ENCODE results near the gene PRAME.

Gene PRAME

GRCh38 chr22:22554587-22555284, 4.3 kb downstream of the PRAME start:
- H3K4me1 ChIP-seq (ENCODE audit: control insufficient read depth, insufficient read depth, low read length), result no peaks in the 10 kb centered on the region
- H3K27me3 ChIP-seq (ENCODE audit: control insufficient read depth, insufficient read depth, low read length), result no peaks in the 10 kb centered on the region
- H3K9ac ChIP-seq (ENCODE audit: low read length), result no peak overlapping the region
- H3K4me3 ChIP-seq (ENCODE audit: low read length), result no peak overlapping the region
- H3K27ac ChIP-seq (ENCODE audit: low read depth, low read length), result no peak overlapping the region
- H3K36me3 ChIP-seq (ENCODE audit: control insufficient read depth, insufficient read depth, low read length), result no peaks in the 10 kb centered on the region

GRCh38 chr22:22553735-22554586, 5.1 kb downstream of the PRAME start:
- H3K27me3 ChIP-seq (ENCODE audit: control insufficient read depth, insufficient read depth, low read length), result no peaks in the 10 kb centered on the region
- H3K4me1 ChIP-seq (ENCODE audit: control insufficient read depth, insufficient read depth, low read length), result no peaks in the 10 kb centered on the region
- no peaks in the 10 kb centered on the region for H3K36me3 ChIP-seq (ENCODE audit: control insufficient read depth, insufficient read depth, low read length)
- H3K27ac ChIP-seq (ENCODE audit: low read depth, low read length), result no peak overlapping the region
- H3K4me3 ChIP-seq (ENCODE audit: low read length), result no peak overlapping the region
- H3K9ac ChIP-seq (ENCODE audit: low read length), result no peak overlapping the region

- H3K4me1 ChIP-seq (ENCODE audit: control insufficient read depth, insufficient read depth, low read length), result no peaks in the 10 kb centered on the region
- no peak overlapping the region for H3K4me3 ChIP-seq (ENCODE audit: low read length)
- H3K27me3 ChIP-seq (ENCODE audit: control insufficient read depth, insufficient read depth, low read length), result no peaks in the 10 kb centered on the region
- H3K36me3 ChIP-seq (ENCODE audit: control insufficient read depth, insufficient read depth, low read length), result no peaks in the 10 kb centered on the region
- H3K9ac ChIP-seq (ENCODE audit: low read length), result no peak overlapping the region
- H3K27ac ChIP-seq (ENCODE audit: low read depth, low read length), result no peak overlapping the region
These were observed 5.9 kb downstream of the PRAME start for GRCh38 chr22:22553141-22553540.

- H3K9ac ChIP-seq (ENCODE audit: low read length), result no peak overlapping the region
- no peak overlapping the region for H3K27ac ChIP-seq (ENCODE audit: low read depth, low read length)
- H3K27me3 ChIP-seq (ENCODE audit: control insufficient read depth, insufficient read depth, low read length), result no peaks in the 10 kb centered on the region
- H3K36me3 ChIP-seq (ENCODE audit: control insufficient read depth, insufficient read depth, low read length), result no peaks in the 10 kb centered on the region
- no peaks in the 10 kb centered on the region for H3K4me1 ChIP-seq (ENCODE audit: control insufficient read depth, insufficient read depth, low read length)
- no peak overlapping the region for H3K4me3 ChIP-seq (ENCODE audit: low read length)
These were observed 6.4 kb downstream of the PRAME start for GRCh38 chr22:22552630-22553029.

- Histone ChIP-seq H3K36me3 (ENCODE audit: control insufficient read depth, insufficient read depth, low read length) (no peaks in the 10 kb centered on the region), H3K27me3 (ENCODE audit: control insufficient read depth, insufficient read depth, low read length) (no peaks in the 10 kb centered on the region), H3K27ac (ENCODE audit: low read depth, low read length) (no peak overlapping the region), H3K4me3 (ENCODE audit: low read length) (no peak overlapping the region), H3K4me1 (ENCODE audit: control insufficient read depth, insufficient read depth, low read length) (no peaks in the 10 kb centered on the region), H3K9ac (ENCODE audit: low read length) (no peak overlapping the region)
These were observed 8.2 kb downstream of the PRAME start for GRCh38 chr22:22550789-22551434.

- Histone ChIP-seq H3K4me1 (ENCODE audit: control insufficient read depth, insufficient read depth, low read length) (no peaks in the 10 kb centered on the region), H3K36me3 (ENCODE audit: control insufficient read depth, insufficient read depth, low read length) (no peaks in the 10 kb centered on the region), H3K27ac (ENCODE audit: low read depth, low read length) (no peak overlapping the region), H3K27me3 (ENCODE audit: control insufficient read depth, insufficient read depth, low read length) (no peaks in the 10 kb centered on the region), H3K9ac (ENCODE audit: low read length) (no peak overlapping the region), H3K4me3 (ENCODE audit: low read length) (no peak overlapping the region)
These were observed 10.2 kb downstream of the PRAME start for GRCh38 chr22:22548910-22549309.

GRCh38 chr22:22548317-22548716, 10.7 kb downstream of the PRAME start:
- no peaks in the 10 kb centered on the region for H3K4me1 ChIP-seq (ENCODE audit: control insufficient read depth, insufficient read depth, low read length)
- H3K36me3 ChIP-seq (ENCODE audit: control insufficient read depth, insufficient read depth, low read length), result no peaks in the 10 kb centered on the region
- no peak overlapping the region for H3K9ac ChIP-seq (ENCODE audit: low read length)
- no peaks in the 10 kb centered on the region for H3K27me3 ChIP-seq (ENCODE audit: control insufficient read depth, insufficient read depth, low read length)
- no peak overlapping the region for H3K27ac ChIP-seq (ENCODE audit: low read depth, low read length)
- H3K4me3 ChIP-seq (ENCODE audit: low read length), result no peak overlapping the region

- Histone ChIP-seq H3K4me3 (ENCODE audit: low read length) (no peak overlapping the region), H3K36me3 (ENCODE audit: control insufficient read depth, insufficient read depth, low read length) (no peaks in the 10 kb centered on the region), H3K4me1 (ENCODE audit: control insufficient read depth, insufficient read depth, low read length) (no peaks in the 10 kb centered on the region), H3K9ac (ENCODE audit: low read length) (no peak overlapping the region), H3K27me3 (ENCODE audit: control insufficient read depth, insufficient read depth, low read length) (no peaks in the 10 kb centered on the region), H3K27ac (ENCODE audit: low read depth, low read length) (no peak overlapping the region)
These were observed 11.3 kb downstream of the PRAME start for GRCh38 chr22:22547692-22548300.

- Histone ChIP-seq H3K27me3 (ENCODE audit: control insufficient read depth, insufficient read depth, low read length) (no peaks in the 10 kb centered on the region), H3K9ac (ENCODE audit: low read length) (no peak overlapping the region), H3K27ac (ENCODE audit: low read depth, low read length) (no peak overlapping the region), H3K4me3 (ENCODE audit: low read length) (no peak overlapping the region), H3K4me1 (ENCODE audit: control insufficient read depth, insufficient read depth, low read length) (no peaks in the 10 kb centered on the region), H3K36me3 (ENCODE audit: control insufficient read depth, insufficient read depth, low read length) (no peaks in the 10 kb centered on the region)
These were observed 11.8 kb downstream of the PRAME start for GRCh38 chr22:22547226-22547625.

GRCh38 chr22:22546490-22546889, 12.6 kb downstream of the PRAME start:
- no peaks in the 10 kb centered on the region for H3K27me3 ChIP-seq (ENCODE audit: control insufficient read depth, insufficient read depth, low read length)
- H3K4me3 ChIP-seq (ENCODE audit: low read length), result no peak overlapping the region
- no peak overlapping the region for H3K27ac ChIP-seq (ENCODE audit: low read depth, low read length)
- H3K9ac ChIP-seq (ENCODE audit: low read length), result no peak overlapping the region
- H3K36me3 ChIP-seq (ENCODE audit: control insufficient read depth, insufficient read depth, low read length), result no peaks in the 10 kb centered on the region
- H3K4me1 ChIP-seq (ENCODE audit: control insufficient read depth, insufficient read depth, low read length), result no peaks in the 10 kb centered on the region

- Histone ChIP-seq H3K27me3 (ENCODE audit: control insufficient read depth, insufficient read depth, low read length) (no peaks in the 10 kb centered on the region), H3K27ac (ENCODE audit: low read depth, low read length) (no peak overlapping the region), H3K9ac (ENCODE audit: low read length) (no peak overlapping the region), H3K4me3 (ENCODE audit: low read length) (no peak overlapping the region), H3K4me1 (ENCODE audit: control insufficient read depth, insufficient read depth, low read length) (no peaks in the 10 kb centered on the region), H3K36me3 (ENCODE audit: control insufficient read depth, insufficient read depth, low read length) (no peaks in the 10 kb centered on the region)
These were observed 14.0 kb downstream of the PRAME start for GRCh38 chr22:22545084-22545483.

- Histone ChIP-seq H3K4me3 (ENCODE audit: low read length) (no peak overlapping the region), H3K27me3 (ENCODE audit: control insufficient read depth, insufficient read depth, low read length) (no peaks in the 10 kb centered on the region), H3K27ac (ENCODE audit: low read depth, low read length) (no peak overlapping the region), H3K36me3 (ENCODE audit: control insufficient read depth, insufficient read depth, low read length) (no peaks in the 10 kb centered on the region), H3K9ac (ENCODE audit: low read length) (no peak overlapping the region), H3K4me1 (ENCODE audit: control insufficient read depth, insufficient read depth, low read length) (no peaks in the 10 kb centered on the region)
These were observed 20.7 kb downstream of the PRAME start for GRCh38 chr22:22538226-22538989.
